Keratinocyte (primary cell): ENCODE measurements around the gene DNM1. TPM values are rescaled to one million over a fixed set of nuclear protein-coding genes. Genes with fewer than 3 reads are reported as not detected.

Experiments used
- DNase-seq: peaks from one replicate; pipeline ENCODE4 v3.0.0-alpha.2; 2011; ENCODE audit warnings: low read depth, missing footprints, low spot score
- FAIRE-seq: peaks from 2 replicates; lab custom pipeline; 2011; peaks lifted over from hg19 to GRCh38; lab: Jason Lieb, UNC
- H2AFZ ChIP-seq: 2 replicates; pipeline ENCODE4 v1.6.0; 2012; ENCODE audit warnings: low read length, control low read depth, inconsistent platforms; ENCODE audit not compliant: control insufficient read depth
- H3K27ac ChIP-seq: 2 replicates; pipeline ENCODE4 v1.5.1; 2011; ENCODE audit warnings: low read length; ENCODE audit not compliant: control insufficient read depth, insufficient read depth
- H3K27me3 ChIP-seq: 3 replicates; pipeline ENCODE4 v1.6.0; 2011; ENCODE audit warnings: low read length; ENCODE audit not compliant: control insufficient read depth, insufficient read depth; ENCODE audit errors: extremely low read depth
- H3K36me3 ChIP-seq, 2 experiments: 2 replicates in 1 of 2; 3 replicates in 1 of 2; pipeline ENCODE4 v1.5.1; 2011; ENCODE audit warnings: low read length in 2 of 2, mild to moderate bottlenecking in 1 of 2; ENCODE audit not compliant: control insufficient read depth in 2 of 2, insufficient read depth in 2 of 2; ENCODE audit errors: extremely low read depth in 1 of 2
- H3K4me1 ChIP-seq: 3 replicates; pipeline ENCODE4 v1.5.1; 2011; ENCODE audit warnings: low read length; ENCODE audit not compliant: control insufficient read depth, insufficient read depth; ENCODE audit errors: extremely low read depth
- H3K4me2 ChIP-seq: 3 replicates; pipeline ENCODE4 v1.6.0; 2011; ENCODE audit warnings: low read depth, low read length; ENCODE audit not compliant: control insufficient read depth, insufficient read depth; ENCODE audit errors: extremely low read depth
- H3K4me3 ChIP-seq, 3 experiments: fragments of 200-600 bp in 1 of 3; sonication (generic) in 1 of 3; 2 replicates in 2 of 3; 3 replicates in 1 of 3; pipeline ENCODE4 v1.5.1; 2011 to 2016; ENCODE audit warnings: low read length in 3 of 3, mild to moderate bottlenecking in 3 of 3, control low read depth in 2 of 3, inconsistent platforms in 1 of 3, low read depth in 1 of 3, mixed read lengths in 1 of 3, mixed run types in 1 of 3, moderate library complexity in 1 of 3; ENCODE audit not compliant: control insufficient read depth in 2 of 3, insufficient read depth in 2 of 3; ENCODE audit errors: extremely low read depth in 1 of 3
- H3K79me2 ChIP-seq: 2 replicates; pipeline ENCODE4 v1.6.0; 2012; ENCODE audit warnings: low read length; ENCODE audit not compliant: control insufficient read depth, insufficient read depth
- H3K9ac ChIP-seq: 3 replicates; pipeline ENCODE4 v1.6.0; 2011; ENCODE audit warnings: low read length; ENCODE audit not compliant: control insufficient read depth, insufficient read depth; ENCODE audit errors: extremely low read depth
- H3K9me1 ChIP-seq: 3 replicates; pipeline ENCODE4 v1.6.0; 2011; ENCODE audit warnings: low read length; ENCODE audit not compliant: control insufficient read depth, insufficient read depth; ENCODE audit errors: extremely low read depth
- H3K9me3 ChIP-seq: 2 replicates; pipeline ENCODE4 v1.5.1; 2012; ENCODE audit warnings: low read depth, low read length; ENCODE audit not compliant: control insufficient read depth
- H4K20me1 ChIP-seq: 3 replicates; pipeline ENCODE4 v1.6.0; 2011; ENCODE audit warnings: low read length; ENCODE audit not compliant: control insufficient read depth, insufficient read depth; ENCODE audit errors: extremely low read depth
- EZH2 ChIP-seq: IDR thresholded peaks from one replicate; pipeline ENCODE4 v1.6.1; 2012; ENCODE audit warnings: inconsistent platforms, mild to moderate bottlenecking, low read length, moderate library complexity
- dilution Hi-C: fragments of 300-500 bp; cut with MboI; formaldehyde crosslinking; loops from one replicate; pipeline ENCODE4 v1.7.0; 2020; ENCODE audit warnings: low sequenced_read_pairs; ENCODE audit not compliant: extremely low pct_ligation_motif_present
- polyA plus RNA-seq, 5 experiments: library from polyadenylated mRNA; depleted of rRNA in 3 of 5; stranded (reverse) in 3 of 5; stranded (forward) in 1 of 5; unstranded in 1 of 5; fragments of >200 nt; gene quantifications; 1 replicate in 1 of 5; 2 replicates in 3 of 5; 3 replicates in 1 of 5; pipeline versions ENCODE4 v1.2.1 to v1.2.3, GENCODE V29; 2011 to 2012; ENCODE audit warnings: missing spikeins in 2 of 5, low read depth in 1 of 5, low replicate concordance in 1 of 5
- TF ChIP-seq, protein P1 (sequence below), 3 experiments: IDR thresholded peaks in 1 of 3; conservative IDR thresholded peaks in 1 of 3; optimal IDR thresholded peaks in 1 of 3; 2 replicates in 2 of 3; 3 replicates in 1 of 3; pipeline versions ENCODE3 to v1.5.1; 2011; ENCODE audit warnings: low read length in 3 of 3, mild to moderate bottlenecking in 3 of 3, moderate library complexity in 2 of 3, control low read depth in 1 of 3, inconsistent platforms in 1 of 3; ENCODE audit not compliant: insufficient read depth in 2 of 3; ENCODE audit errors: extremely low read depth in 1 of 3

The DNM1 gene
- polyA plus RNA-seq, 1 donor (not counting 4 experiments of a cell fraction or from before 2014, with no cell fraction given), result 0.25 TPM

DNA sequence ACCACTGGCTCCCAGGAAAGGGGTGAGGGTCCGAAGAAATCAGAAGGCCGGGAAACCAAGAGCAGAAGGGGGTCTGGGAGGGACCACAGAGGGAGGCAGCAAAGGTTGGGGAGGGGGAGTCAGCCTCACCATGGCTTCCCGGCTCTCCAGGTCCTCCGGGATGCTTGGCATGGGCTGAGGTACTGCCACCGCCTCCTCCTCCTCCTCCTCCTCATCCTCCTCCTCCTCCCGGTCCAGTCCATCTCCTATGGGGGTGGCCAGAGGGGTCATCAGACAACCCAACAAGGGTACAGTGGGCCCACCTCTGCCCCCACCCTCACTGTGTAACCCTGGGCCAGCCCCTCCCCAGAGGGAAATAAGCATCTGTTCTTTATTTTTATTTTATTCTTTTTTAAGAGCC, 55.1 kb downstream of the DNM1 start:
- no peaks in the 10 kb centered on the region for H3K9me3 ChIP-seq
- peaks cover 9 to 37% of the 10 kb centered on the region in 2 experiments for H3K36me3 ChIP-seq
- H3K4me3 ChIP-seq, result no peak overlapping the region
- H3K4me2 ChIP-seq, result no peak overlapping the region
- H2AFZ ChIP-seq, result no peak overlapping the region
- H3K27ac ChIP-seq, result no peak overlapping the region
- H4K20me1 ChIP-seq, result peaks cover 2% of the 10 kb centered on the region
- H3K4me1 ChIP-seq, result peaks cover 6% of the 10 kb centered on the region
- no peaks in the 10 kb centered on the region for H3K27me3 ChIP-seq
- no peaks in the 10 kb centered on the region for H3K79me2 ChIP-seq
- no peak overlapping the region for H3K9ac ChIP-seq
- dilution Hi-C loops, result no loop called here
- no peak for DNase-seq
- TF ChIP-seq, protein P1, sequence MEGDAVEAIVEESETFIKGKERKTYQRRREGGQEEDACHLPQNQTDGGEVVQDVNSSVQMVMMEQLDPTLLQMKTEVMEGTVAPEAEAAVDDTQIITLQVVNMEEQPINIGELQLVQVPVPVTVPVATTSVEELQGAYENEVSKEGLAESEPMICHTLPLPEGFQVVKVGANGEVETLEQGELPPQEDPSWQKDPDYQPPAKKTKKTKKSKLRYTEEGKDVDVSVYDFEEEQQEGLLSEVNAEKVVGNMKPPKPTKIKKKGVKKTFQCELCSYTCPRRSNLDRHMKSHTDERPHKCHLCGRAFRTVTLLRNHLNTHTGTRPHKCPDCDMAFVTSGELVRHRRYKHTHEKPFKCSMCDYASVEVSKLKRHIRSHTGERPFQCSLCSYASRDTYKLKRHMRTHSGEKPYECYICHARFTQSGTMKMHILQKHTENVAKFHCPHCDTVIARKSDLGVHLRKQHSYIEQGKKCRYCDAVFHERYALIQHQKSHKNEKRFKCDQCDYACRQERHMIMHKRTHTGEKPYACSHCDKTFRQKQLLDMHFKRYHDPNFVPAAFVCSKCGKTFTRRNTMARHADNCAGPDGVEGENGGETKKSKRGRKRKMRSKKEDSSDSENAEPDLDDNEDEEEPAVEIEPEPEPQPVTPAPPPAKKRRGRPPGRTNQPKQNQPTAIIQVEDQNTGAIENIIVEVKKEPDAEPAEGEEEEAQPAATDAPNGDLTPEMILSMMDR (optimal IDR thresholded peaks at IDR 0.05 in 1 of 3, IDR thresholded peaks at IDR 0.05 in 1 of 3, conservative IDR thresholded peaks at IDR 0.05 in 1 of 3; ENCODE audit: extremely low read depth in 1 of 3, insufficient read depth in 2 of 3, low read length in 3 of 3), result no peak
- TF ChIP-seq EZH2, result no peak
- no peak for FAIRE-seq
- H3K9me1 ChIP-seq, result no peaks in the 10 kb centered on the region

GRCh38 chr9:128259156-128259555, 56.0 kb downstream of the DNM1 start:
- Histone ChIP-seq H3K79me2 (no peaks in the 10 kb centered on the region), H2AFZ (no peak overlapping the region), H3K4me3 (no peak overlapping the region), H3K9ac (no peak overlapping the region), H3K4me1 (no peaks in the 10 kb centered on the region), H3K9me1 (no peaks in the 10 kb centered on the region), H3K36me3 (peaks cover 9 to 37% of the 10 kb centered on the region in 2 experiments), H3K27me3 (no peaks in the 10 kb centered on the region), H3K4me2 (no peak overlapping the region), H3K27ac (no peak overlapping the region), H3K9me3 (no peaks in the 10 kb centered on the region), H4K20me1 (peaks cover 2% of the 10 kb centered on the region)
- DNase-seq (no peak), FAIRE-seq (no peak)
- no peak for TF ChIP-seq EZH2
- TF ChIP-seq, protein P1 (optimal IDR thresholded peaks at IDR 0.05 in 1 of 3, IDR thresholded peaks at IDR 0.05 in 1 of 3, conservative IDR thresholded peaks at IDR 0.05 in 1 of 3; ENCODE audit: extremely low read depth in 1 of 3, insufficient read depth in 2 of 3, low read length in 3 of 3), result no peak
- dilution Hi-C loops, result no loop called here
